GM18511 (cell line): ENCODE measurements around the gene PACSIN1.
"Not testable (repeated sequence)": the region's sequence is repeated elsewhere in the genome, so short reads cannot be mapped to it uniquely, and the experiment has no call there.

ENCODE experiments used
- ATAC-seq: cut with Tn5 transposase; IDR thresholded peaks from one replicate; pipeline ENCODE4 v1.9.1; 2021; ENCODE audit warnings: mild to moderate bottlenecking, moderate library complexity; ENCODE audit not compliant: unreplicated experiment

The PACSIN1 gene

GRCh38 chr6:34484899-34485298, 19.0 kb downstream of the PACSIN1 start:
- ATAC-seq = no peak

- no peak for ATAC-seq
These were observed 19.6 kb downstream of the PACSIN1 start for GRCh38 chr6:34485321-34486060.

- ATAC-seq = no peak
These were observed 20.3 kb downstream of the PACSIN1 start for GRCh38 chr6:34486106-34486740.

- not testable (repeated sequence) for ATAC-seq
These were observed 21.0 kb downstream of the PACSIN1 start for GRCh38 chr6:34486886-34487285.

- ATAC-seq = no peak
These were observed 21.7 kb downstream of the PACSIN1 start for GRCh38 chr6:34487536-34487935.

- no peak for ATAC-seq
These were observed 23.4 kb downstream of the PACSIN1 start for GRCh38 chr6:34489207-34489805.

- no peak for ATAC-seq
These were observed 24.7 kb downstream of the PACSIN1 start for GRCh38 chr6:34490390-34491090.

GRCh38 chr6:34491091-34491430, 25.2 kb downstream of the PACSIN1 start:
- ATAC-seq = no peak

- no peak for ATAC-seq
These were observed 27.5 kb downstream of the PACSIN1 start for GRCh38 chr6:34493344-34493743.

- ATAC-seq = no peak
These were observed 29.1 kb downstream of the PACSIN1 start for GRCh38 chr6:34494973-34495372.

- no peak for ATAC-seq
These were observed 30.3 kb downstream of the PACSIN1 start for GRCh38 chr6:34496103-34496685.

GRCh38 chr6:34497411-34497810, 31.5 kb downstream of the PACSIN1 start:
- no peak for ATAC-seq

- no peak for ATAC-seq
These were observed 40.8 kb downstream of the PACSIN1 start for GRCh38 chr6:34506718-34507117.

- no peak for ATAC-seq
These were observed 42.5 kb downstream of the PACSIN1 start for GRCh38 chr6:34508425-34508824.

GRCh38 chr6:34509782-34510181, 43.9 kb downstream of the PACSIN1 start:
- ATAC-seq = no peak

- ATAC-seq = no peak
These were observed 44.4 kb downstream of the PACSIN1 start for GRCh38 chr6:34510299-34510698.

GRCh38 chr6:34511214-34511914, 45.5 kb downstream of the PACSIN1 start:
- ATAC-seq = no peak

- ATAC-seq = no peak
These were observed 46.2 kb downstream of the PACSIN1 start for GRCh38 chr6:34511915-34512737.

GRCh38 chr6:34512738-34513115, 46.9 kb downstream of the PACSIN1 start:
- ATAC-seq = no peak

- ATAC-seq = no peak
These were observed 47.8 kb downstream of the PACSIN1 start for GRCh38 chr6:34513646-34514045.
